Measurements from ENCODE around the gene GNMT. TPM values are rescaled to one million over a fixed set of nuclear protein-coding genes. Genes with fewer than 3 reads are reported as not detected.

The GNMT gene
- polyA plus RNA-seq, 1 of the 3 experiments (the other 2 are of a cell fraction), result 2.0 TPM

DNA sequence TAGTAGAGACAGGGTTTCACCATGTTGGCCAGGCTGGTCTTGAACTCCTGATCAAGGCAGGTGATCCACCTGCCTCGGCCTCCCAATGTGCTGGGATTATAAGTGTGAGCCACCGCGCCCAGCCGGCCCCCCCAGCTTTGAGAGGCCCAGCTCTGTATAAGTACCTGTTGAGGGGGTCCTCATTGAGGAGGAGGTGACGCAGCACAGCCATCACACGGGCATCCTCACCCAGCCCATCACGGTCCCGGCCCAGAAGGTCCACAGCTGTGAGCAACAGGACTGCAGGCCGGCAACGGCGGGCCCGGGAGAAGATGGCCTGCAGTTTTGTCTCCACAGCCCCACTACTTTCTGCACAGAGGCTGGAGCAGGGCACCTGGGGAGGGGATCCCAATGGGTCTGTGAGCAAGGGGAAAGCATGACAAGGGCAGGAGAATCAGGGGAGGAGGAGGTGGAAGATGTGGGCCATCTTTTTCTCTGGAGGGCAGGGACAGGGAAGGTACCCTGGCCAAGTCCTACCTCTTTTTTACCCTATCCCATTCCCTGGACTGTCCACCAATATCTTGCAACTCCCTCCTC lies 7.7 kb downstream of the GNMT start:
- ChIA-PET CTCF (interaction anchor here (1.3 to 1.5 kb wide), 2 partner anchors 11 to 67 kb away, joined by 4 read pairs; partner anchors contain the start of gene PEX6), POLR2A (interaction anchor here (0.7 kb wide), 1 partner anchor 51 kb away, joined by 3 read pairs; no protein-coding TSS in a partner anchor)

More for the DNA sequence above, 7.7 kb downstream of the GNMT start:
- no peak overlapping the region for H3K9ac ChIP-seq
- H3K36me3 ChIP-seq (replicated peaks in 1 of 2; ENCODE audit: control insufficient read depth in 1 of 2, insufficient read depth in 2 of 2, low read length in 1 of 2), result peaks cover 0 to 39% of the 10 kb centered on the region in 2 experiments
- DNase-seq, result no peak
- WGBS (ENCODE audit: low lambda C conversion rate), result 98% methylated on average over 6 of the region's 12 CpGs
- no peak overlapping the region for H2AFZ ChIP-seq (ENCODE audit: low read depth)
- TF ChIP-seq YY1 (IDR thresholded peaks at IDR 0.05; ENCODE audit: low read depth) (no peak), NRF1 (IDR thresholded peaks at IDR 0.05; ENCODE audit: low read depth, low read length) (no peak), RXRA (IDR thresholded peaks at IDR 0.05; ENCODE audit: borderline replicate concordance, low read depth) (no peak), FOXJ3 (CRISPR knock-in tag; IDR thresholded peaks at IDR 0.05) (no peak), ELF1 (IDR thresholded peaks at IDR 0.05) (no peak), MEF2A (IDR thresholded peaks at IDR 0.05; ENCODE audit: borderline replicate concordance, low read depth) (no peak), NFIC (IDR thresholded peaks at IDR 0.05; ENCODE audit: borderline replicate concordance) (no peak), RCOR1 (IDR thresholded peaks at IDR 0.05; ENCODE audit: low read length) (no peak), EP300 (IDR thresholded peaks at IDR 0.05; ENCODE audit: borderline replicate concordance in 1 of 2, low read depth in 1 of 2, low read length in 1 of 2) (no peak), RFX5 (IDR thresholded peaks at IDR 0.05; ENCODE audit: low read length) (no peak), MXI1 (IDR thresholded peaks at IDR 0.05; ENCODE audit: low read depth, low read length) (no peak)
- TF ChIP-seq, protein P1, sequence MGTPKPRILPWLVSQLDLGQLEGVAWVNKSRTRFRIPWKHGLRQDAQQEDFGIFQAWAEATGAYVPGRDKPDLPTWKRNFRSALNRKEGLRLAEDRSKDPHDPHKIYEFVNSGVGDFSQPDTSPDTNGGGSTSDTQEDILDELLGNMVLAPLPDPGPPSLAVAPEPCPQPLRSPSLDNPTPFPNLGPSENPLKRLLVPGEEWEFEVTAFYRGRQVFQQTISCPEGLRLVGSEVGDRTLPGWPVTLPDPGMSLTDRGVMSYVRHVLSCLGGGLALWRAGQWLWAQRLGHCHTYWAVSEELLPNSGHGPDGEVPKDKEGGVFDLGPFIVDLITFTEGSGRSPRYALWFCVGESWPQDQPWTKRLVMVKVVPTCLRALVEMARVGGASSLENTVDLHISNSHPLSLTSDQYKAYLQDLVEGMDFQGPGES (IDR thresholded peaks at IDR 0.05; ENCODE audit: low read depth, low read length), result no peak
- TF ChIP-seq, protein P2, sequence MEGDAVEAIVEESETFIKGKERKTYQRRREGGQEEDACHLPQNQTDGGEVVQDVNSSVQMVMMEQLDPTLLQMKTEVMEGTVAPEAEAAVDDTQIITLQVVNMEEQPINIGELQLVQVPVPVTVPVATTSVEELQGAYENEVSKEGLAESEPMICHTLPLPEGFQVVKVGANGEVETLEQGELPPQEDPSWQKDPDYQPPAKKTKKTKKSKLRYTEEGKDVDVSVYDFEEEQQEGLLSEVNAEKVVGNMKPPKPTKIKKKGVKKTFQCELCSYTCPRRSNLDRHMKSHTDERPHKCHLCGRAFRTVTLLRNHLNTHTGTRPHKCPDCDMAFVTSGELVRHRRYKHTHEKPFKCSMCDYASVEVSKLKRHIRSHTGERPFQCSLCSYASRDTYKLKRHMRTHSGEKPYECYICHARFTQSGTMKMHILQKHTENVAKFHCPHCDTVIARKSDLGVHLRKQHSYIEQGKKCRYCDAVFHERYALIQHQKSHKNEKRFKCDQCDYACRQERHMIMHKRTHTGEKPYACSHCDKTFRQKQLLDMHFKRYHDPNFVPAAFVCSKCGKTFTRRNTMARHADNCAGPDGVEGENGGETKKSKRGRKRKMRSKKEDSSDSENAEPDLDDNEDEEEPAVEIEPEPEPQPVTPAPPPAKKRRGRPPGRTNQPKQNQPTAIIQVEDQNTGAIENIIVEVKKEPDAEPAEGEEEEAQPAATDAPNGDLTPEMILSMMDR (IDR thresholded peaks at IDR 0.05), result no peak
- TF ChIP-seq, protein P3, sequence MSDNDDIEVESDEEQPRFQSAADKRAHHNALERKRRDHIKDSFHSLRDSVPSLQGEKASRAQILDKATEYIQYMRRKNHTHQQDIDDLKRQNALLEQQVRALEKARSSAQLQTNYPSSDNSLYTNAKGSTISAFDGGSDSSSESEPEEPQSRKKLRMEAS (IDR thresholded peaks at IDR 0.05; ENCODE audit: low read depth), result no peak
- TF ChIP-seq, protein P4, sequence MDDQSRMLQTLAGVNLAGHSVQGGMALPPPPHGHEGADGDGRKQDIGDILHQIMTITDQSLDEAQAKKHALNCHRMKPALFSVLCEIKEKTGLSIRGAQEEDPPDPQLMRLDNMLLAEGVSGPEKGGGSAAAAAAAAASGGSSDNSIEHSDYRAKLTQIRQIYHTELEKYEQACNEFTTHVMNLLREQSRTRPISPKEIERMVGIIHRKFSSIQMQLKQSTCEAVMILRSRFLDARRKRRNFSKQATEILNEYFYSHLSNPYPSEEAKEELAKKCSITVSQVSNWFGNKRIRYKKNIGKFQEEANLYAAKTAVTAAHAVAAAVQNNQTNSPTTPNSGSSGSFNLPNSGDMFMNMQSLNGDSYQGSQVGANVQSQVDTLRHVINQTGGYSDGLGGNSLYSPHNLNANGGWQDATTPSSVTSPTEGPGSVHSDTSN (IDR thresholded peaks at IDR 0.05), result no peak
- TF ChIP-seq, protein P5, sequence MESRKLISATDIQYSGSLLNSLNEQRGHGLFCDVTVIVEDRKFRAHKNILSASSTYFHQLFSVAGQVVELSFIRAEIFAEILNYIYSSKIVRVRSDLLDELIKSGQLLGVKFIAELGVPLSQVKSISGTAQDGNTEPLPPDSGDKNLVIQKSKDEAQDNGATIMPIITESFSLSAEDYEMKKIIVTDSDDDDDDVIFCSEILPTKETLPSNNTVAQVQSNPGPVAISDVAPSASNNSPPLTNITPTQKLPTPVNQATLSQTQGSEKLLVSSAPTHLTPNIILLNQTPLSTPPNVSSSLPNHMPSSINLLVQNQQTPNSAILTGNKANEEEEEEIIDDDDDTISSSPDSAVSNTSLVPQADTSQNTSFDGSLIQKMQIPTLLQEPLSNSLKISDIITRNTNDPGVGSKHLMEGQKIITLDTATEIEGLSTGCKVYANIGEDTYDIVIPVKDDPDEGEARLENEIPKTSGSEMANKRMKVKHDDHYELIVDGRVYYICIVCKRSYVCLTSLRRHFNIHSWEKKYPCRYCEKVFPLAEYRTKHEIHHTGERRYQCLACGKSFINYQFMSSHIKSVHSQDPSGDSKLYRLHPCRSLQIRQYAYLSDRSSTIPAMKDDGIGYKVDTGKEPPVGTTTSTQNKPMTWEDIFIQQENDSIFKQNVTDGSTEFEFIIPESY (IDR thresholded peaks at IDR 0.05; ENCODE audit: borderline replicate concordance, low read depth), result no peak
- no peaks in the 10 kb centered on the region for H3K79me2 ChIP-seq (ENCODE audit: insufficient read depth)
- no peak overlapping the region for H3K4me2 ChIP-seq
- H3K4me3 ChIP-seq (ENCODE audit: low read depth in 2 of 2, low read length in 1 of 2), result no peak overlapping the region
- no peak overlapping the region for H3K27ac ChIP-seq (ENCODE audit: low read depth in 2 of 2, low read length in 1 of 2)
- no peaks in the 10 kb centered on the region for H3K9me3 ChIP-seq
- H4K20me1 ChIP-seq (ENCODE audit: insufficient read depth), result no peaks in the 10 kb centered on the region
- H3F3A ChIP-seq (replicated peaks; ENCODE audit: insufficient read depth), result peaks cover 9% of the 10 kb centered on the region
- peaks cover 0 to 9% of the 10 kb centered on the region in 2 experiments; a peak in 3 of 4 replicates for H3K4me1 ChIP-seq (ENCODE audit: control insufficient read depth in 1 of 2, insufficient read depth in 2 of 2, low read depth in 1 of 2, low read length in 1 of 2)
- no peaks in the 10 kb centered on the region for H3K9me2 ChIP-seq
- H3K27me3 ChIP-seq (ENCODE audit: insufficient read depth), result no peaks in the 10 kb centered on the region

Data from SK-N-SH (cell line).